GF-D8 (cell line): Measurements from ENCODE around the gene S100A16.
"Not testable (repeated sequence)": the region's sequence is repeated elsewhere in the genome, so short reads cannot be mapped to it uniquely, and the experiment has no call there.

Experiments
- DNase-seq: peaks from one replicate; lab custom pipeline; 2025; lab: John Stamatoyannopoulos, UW

Gene S100A16

GRCh38 chr1:153585006-153585405 lies 27.9 kb downstream of the S100A16 start:
- DNase-seq: no peak

- DNase-seq: no peak
Measured at GRCh38 chr1:153583976-153584375, 29.0 kb downstream of the S100A16 start.

GRCh38 chr1:153583514-153583913 lies 29.4 kb downstream of the S100A16 start:
- not testable (repeated sequence) for DNase-seq

GRCh38 chr1:153582836-153583235 lies 30.1 kb downstream of the S100A16 start:
- DNase-seq: not testable (repeated sequence)

GRCh38 chr1:153578936-153579335 lies 34.0 kb downstream of the S100A16 start:
- no peak for DNase-seq

- no peak for DNase-seq
Measured at GRCh38 chr1:153578490-153578889, 34.4 kb downstream of the S100A16 start.

GRCh38 chr1:153577624-153578051 lies 35.3 kb downstream of the S100A16 start:
- DNase-seq: no peak

- DNase-seq: no peak
Measured at GRCh38 chr1:153577138-153577537, 35.8 kb downstream of the S100A16 start.

- not testable (repeated sequence) for DNase-seq
Measured at GRCh38 chr1:153575497-153575896, 37.4 kb downstream of the S100A16 start.

GRCh38 chr1:153575081-153575491 lies 37.9 kb downstream of the S100A16 start:
- DNase-seq: not testable (repeated sequence)

- DNase-seq: no peak
Measured at GRCh38 chr1:153573351-153573750, 39.6 kb downstream of the S100A16 start.

- peak; percentile 10 for DNase-seq
Measured at GRCh38 chr1:153572569-153573015, 40.3 kb downstream of the S100A16 start.

- DNase-seq: no peak
Measured at GRCh38 chr1:153571706-153572105, 41.2 kb downstream of the S100A16 start.

GRCh38 chr1:153570874-153571273 lies 42.1 kb downstream of the S100A16 start:
- DNase-seq: no peak

- DNase-seq: no peak
Measured at GRCh38 chr1:153569465-153569864, 43.5 kb downstream of the S100A16 start.

- DNase-seq: no peak
Measured at GRCh38 chr1:153568367-153569099, 44.4 kb downstream of the S100A16 start.

- DNase-seq: no peak
Measured at GRCh38 chr1:153567621-153568366, 45.1 kb downstream of the S100A16 start.

- DNase-seq: peak; percentile 48
Measured at GRCh38 chr1:153566414-153567371, 46.2 kb downstream of the S100A16 start.

- no peak for DNase-seq
Measured at GRCh38 chr1:153565529-153566374, 47.2 kb downstream of the S100A16 start, which contains the start of gene S100A2. Gene S100A2, minus strand, starts transcription at chr1:153565844. Its CDS starts 1,967 bp downstream, at chr1:153563877.

- DNase-seq: no peak
Measured at GRCh38 chr1:153563991-153564390, 48.9 kb downstream of the S100A16 start.

GRCh38 chr1:153563483-153563901 lies 49.4 kb downstream of the S100A16 start:
- no peak for DNase-seq
